Renal cortex interstitium (tissue), 15 donors: ENCODE data around the gene OR8K3. TPM values are rescaled to one million over a fixed set of nuclear protein-coding genes. Genes with fewer than 3 reads are reported as not detected.

Experiments
- DNase-seq, 11 donors: peaks; one replicate each; pipeline ENCODE4 v3.0.0-alpha.2; 2013; ENCODE audit warnings: low read depth in 9 of 11, low spot score in 4 of 11; ENCODE audit errors: extremely low read depth in 1 of 11
- long read RNA-seq, 16 experiments: transcript quantifications; one replicate each; lab custom pipeline, GENCODE V29; 2026
- polyA plus RNA-seq, 3 donors: library from polyadenylated mRNA; unstranded; fragments of 120-200 nt; gene quantifications; one replicate each; pipeline ENCODE4 v1.2.1, GENCODE V29; 2013; ENCODE audit not compliant: insufficient read length in 3 of 3

Gene OR8K3
- not detected for polyA plus RNA-seq
- long read RNA-seq, donor 1: 0 reads
- long read RNA-seq, donor 2: 0 reads
- long read RNA-seq, donor 3: 0 reads
- long read RNA-seq, donor 4: 0 reads
- long read RNA-seq, donor 5: 0 reads
- long read RNA-seq, donor 6: 0 reads
- long read RNA-seq, donor 7: 0 reads
- long read RNA-seq, donor 8: 0 reads
- long read RNA-seq, donor 9: 0 reads
- long read RNA-seq, donor 10: 0 reads
- long read RNA-seq, donor 11, partial matches to known transcripts: 0 of 1 reads
- long read RNA-seq, donor 11, other reads (novel, unspliced or antisense): 0 of 1 reads
- long read RNA-seq, donor 12: 0 reads
- long read RNA-seq, donor 13: 0 reads
- long read RNA-seq, donor 14: 0 reads
- long read RNA-seq, donor 15: 0 reads
- long read RNA-seq, donor 16: 0 reads

GRCh38 chr11:56314844-56315243, at the start of gene OR8K3:
Gene OR8K3 (plus strand): TSS chr11:56315144. CDS start chr11:56318307, 3,163 bp downstream.
- DNase-seq: no peak

GRCh38 chr11:56271092-56271491, 43.9 kb upstream of the OR8K3 start:
- DNase-seq: no peak

- no peak for DNase-seq
Measured at GRCh38 chr11:56273854-56274253, 41.1 kb upstream of the OR8K3 start, which contains the start of gene OR5T1. Gene OR5T1 (plus strand): TSS chr11:56274154. CDS start chr11:56275639, 1,485 bp downstream.

- no peak for DNase-seq
Measured at GRCh38 chr11:56292154-56292553, 22.8 kb upstream of the OR8K3 start, which contains the start of gene OR8H1. Gene OR8H1 (minus strand): TSS chr11:56292254. CDS start chr11:56291062, 1,192 bp downstream.

GRCh38 chr11:56296898-56297297, 18.0 kb upstream of the OR8K3 start:
- DNase-seq: no peak

GRCh38 chr11:56307836-56308235, 7.1 kb upstream of the OR8K3 start:
- DNase-seq: no peak

GRCh38 chr11:56331861-56332491, 17.0 kb downstream of the OR8K3 start:
- no peak for DNase-seq

GRCh38 chr11:56333156-56333555, 18.2 kb downstream of the OR8K3 start:
- DNase-seq: no peak

- DNase-seq: no peak
Measured at GRCh38 chr11:56340289-56340688, 25.3 kb downstream of the OR8K3 start.

- no peak for DNase-seq
Measured at GRCh38 chr11:56345739-56346138, 30.8 kb downstream of the OR8K3 start, which contains the start of gene OR8K1. Gene OR8K1 (plus strand): TSS chr11:56346039. CDS start chr11:56346039, 0 bp downstream.

- DNase-seq: no peak
Measured at GRCh38 chr11:56353991-56354390, 39.0 kb downstream of the OR8K3 start, which contains the start of gene OR8J1. Gene OR8J1 (plus strand): TSS chr11:56354291. CDS start chr11:56360247, 5,956 bp downstream.

Other genes starting within 250 kb of the OR8K3 start
- not detected for gene OR8I2, start 221.8 kb upstream of the OR8K3 start, polyA plus RNA-seq
- gene OR8H2, start 211.5 kb upstream of the OR8K3 start, polyA plus RNA-seq: under 1 TPM in 1 of 3 donors, not detected in 2; 0.05 TPM
- gene OR8H3, start 192.8 kb upstream of the OR8K3 start, polyA plus RNA-seq: not detected
- not detected for gene OR8J3, start 174.9 kb upstream of the OR8K3 start, polyA plus RNA-seq
- not detected for gene OR8K5, start 154.8 kb upstream of the OR8K3 start, polyA plus RNA-seq
- not detected for gene OR5J2, start 138.5 kb upstream of the OR8K3 start, polyA plus RNA-seq
- gene OR5T2, start 80.9 kb upstream of the OR8K3 start, polyA plus RNA-seq: not detected
- gene OR5T3, start 62.9 kb upstream of the OR8K3 start, polyA plus RNA-seq: not detected
- not detected for gene OR5T1, start 41.0 kb upstream of the OR8K3 start, polyA plus RNA-seq
- not detected for gene OR8H1, start 22.9 kb upstream of the OR8K3 start, polyA plus RNA-seq
- not detected for gene OR8K1, start 30.9 kb downstream of the OR8K3 start, polyA plus RNA-seq
- gene OR8J1, start 39.1 kb downstream of the OR8K3 start, polyA plus RNA-seq: not detected
- not detected for gene OR8U1, start 60.5 kb downstream of the OR8K3 start, polyA plus RNA-seq
- gene OR5AL1, start 97.6 kb downstream of the OR8K3 start, polyA plus RNA-seq: not detected
- gene OR5M3, start 158.2 kb downstream of the OR8K3 start, polyA plus RNA-seq: not detected
- gene OR5M8, start 176.2 kb downstream of the OR8K3 start, polyA plus RNA-seq: not detected
- gene OR5M11, start 228.1 kb downstream of the OR8K3 start, polyA plus RNA-seq: not detected